Stimulated activated CD8-positive, alpha-beta memory T cell treated with anti-CD3 and anti-CD28 coated beads, Interleukin-15, amount 100 ng/mL, for 4 hours (primary cell): ENCODE data around the gene LRRC75B.
"Not testable (repeated sequence)": the region's sequence is repeated elsewhere in the genome, so short reads cannot be mapped to it uniquely, and the experiment has no call there.

ENCODE experiments used
- DNase-seq, 2 donors: peaks; one replicate each; pipeline ENCODE4 v3.0.0-alpha.2; 2020; ENCODE audit warnings: low read depth in 2 of 2

The LRRC75B gene

DNA sequence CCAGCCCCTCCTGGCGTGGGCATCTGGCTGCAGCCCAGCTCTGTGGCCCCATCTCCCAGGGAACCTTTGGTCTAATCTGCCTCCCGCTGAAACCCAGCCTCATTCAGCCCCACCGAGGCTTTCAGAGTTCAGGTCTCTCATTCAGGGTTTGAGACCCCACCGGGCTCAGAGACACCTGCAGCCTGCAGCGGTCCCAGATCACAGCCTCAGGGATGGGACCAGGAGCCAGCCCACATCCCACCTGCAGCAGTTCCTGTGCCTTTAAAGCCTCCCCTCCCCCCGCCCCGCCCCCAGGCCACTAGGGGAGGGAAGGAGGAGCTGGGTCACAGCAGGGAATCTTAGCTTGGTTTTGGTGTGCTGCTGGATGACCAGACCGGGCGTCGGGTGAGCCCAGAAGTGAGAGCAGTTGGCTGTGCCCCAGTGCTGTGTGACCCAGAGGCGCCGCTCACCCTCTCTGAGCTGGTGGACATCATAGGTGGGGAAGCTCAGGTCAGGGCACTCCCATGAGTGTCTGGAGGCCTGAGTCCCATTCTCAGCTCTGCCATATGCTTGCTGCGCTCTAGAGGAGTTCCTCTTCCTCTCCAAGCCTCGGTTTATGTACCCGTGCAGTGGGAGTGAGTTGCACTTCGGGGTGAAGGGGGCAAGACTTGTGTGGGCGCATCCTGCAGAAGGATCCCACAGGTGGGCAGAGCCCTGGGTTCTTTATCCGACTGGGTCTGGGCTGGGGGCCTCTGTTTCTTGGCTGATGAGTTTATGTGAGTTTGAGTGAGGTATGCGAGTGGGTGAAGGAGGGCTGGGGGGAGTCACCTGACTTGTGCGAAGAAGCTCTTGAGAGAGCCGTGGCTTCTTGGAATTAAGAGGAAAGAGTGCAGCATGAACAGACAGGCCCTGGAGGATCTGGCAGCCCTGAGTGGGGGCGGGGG, 10.2 kb upstream of the LRRC75B start, which contains the start of gene GGT1:
Gene GGT1, plus strand, starts transcription at position 347 of the 923 bp plus-strand sequence. CDS start 7,889 bp downstream, outside the sequence.
- not testable (repeated sequence) for DNase-seq

GRCh38 chr22:24602105-24602749, 9.4 kb upstream of the LRRC75B start:
- not testable (repeated sequence) for DNase-seq

GRCh38 chr22:24601217-24602104, 8.6 kb upstream of the LRRC75B start:
- DNase-seq = no peak

DNA sequence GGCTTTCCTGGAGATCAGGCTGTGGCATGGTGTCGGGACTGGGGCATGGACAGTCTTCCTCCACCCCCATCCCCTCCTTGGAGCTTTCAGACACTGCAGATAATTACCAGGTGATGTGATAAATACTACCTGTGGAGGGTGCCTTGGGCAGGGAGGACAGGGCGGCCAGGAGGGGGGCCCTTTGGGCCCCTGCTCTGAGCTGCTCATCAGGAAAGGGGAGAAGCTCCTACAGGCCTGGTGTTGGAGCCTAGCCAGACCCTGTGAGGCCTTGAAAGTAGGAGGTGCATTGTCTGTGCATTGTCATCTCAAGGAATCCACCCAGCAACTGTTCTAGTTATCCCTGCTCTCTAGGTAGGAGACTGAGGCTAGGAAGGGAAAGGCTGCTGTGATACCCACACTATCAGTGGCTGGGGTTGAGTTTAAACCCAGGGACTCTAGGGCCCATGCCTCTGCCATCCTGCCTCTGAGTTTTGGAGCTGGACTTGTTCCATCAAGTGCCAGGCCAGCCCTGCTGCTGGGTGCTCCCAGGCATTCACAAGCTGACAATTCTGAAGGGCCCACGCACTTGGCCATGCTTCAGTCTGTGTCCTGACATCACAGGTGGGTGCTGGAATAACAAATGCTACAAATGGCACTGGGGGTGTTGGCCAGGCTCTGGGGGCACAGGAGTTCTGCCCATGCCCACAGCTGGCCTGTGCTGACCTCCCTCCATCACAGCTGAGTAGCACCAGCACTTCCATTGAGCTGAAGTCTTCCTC, 7.3 kb upstream of the LRRC75B start:
- DNase-seq = not testable (repeated sequence)

DNA sequence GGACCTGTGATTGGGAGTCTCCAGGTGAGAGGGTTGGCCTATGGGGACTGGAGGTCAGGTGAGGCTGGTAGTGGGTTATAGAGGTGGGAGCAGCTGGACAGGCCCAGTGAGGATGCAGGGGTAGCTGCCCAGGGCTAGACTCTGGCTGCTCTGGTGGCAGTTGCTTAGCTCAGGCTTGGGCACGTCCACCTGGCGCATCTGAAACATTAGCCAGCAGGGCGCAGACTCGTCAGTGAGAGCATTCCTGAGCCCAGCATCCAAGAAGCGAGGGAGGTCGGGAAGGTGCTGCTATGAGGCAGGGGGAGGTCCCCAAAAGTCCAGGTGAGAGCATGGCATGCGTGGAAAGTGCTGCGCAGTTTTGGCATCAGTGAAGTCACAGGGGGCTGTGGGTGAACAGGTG, 6.6 kb upstream of the LRRC75B start:
- no peak for DNase-seq

DNA sequence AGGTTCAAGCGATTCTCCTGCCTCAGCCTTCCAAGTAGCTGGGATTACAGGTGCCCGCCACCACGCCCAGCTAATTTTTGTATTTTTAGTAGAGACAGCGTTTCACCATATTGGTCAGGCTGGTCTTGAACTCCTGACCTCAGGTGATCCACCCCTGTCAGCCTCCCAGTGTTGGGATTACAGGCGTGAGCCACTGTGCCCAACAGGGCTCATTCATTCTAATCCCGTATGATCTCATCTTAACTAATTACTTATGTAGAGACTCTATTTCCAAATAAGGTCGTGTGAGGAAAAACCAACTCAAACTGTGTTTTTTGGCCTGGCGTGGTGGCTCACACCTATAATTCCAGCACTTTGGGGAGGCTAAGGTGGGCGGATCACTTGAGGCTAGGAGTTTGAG, 4.2 kb upstream of the LRRC75B start:
- not testable (repeated sequence) for DNase-seq

- DNase-seq = no peak
These were observed 3.0 kb upstream of the LRRC75B start for GRCh38 chr22:24595863-24596262.

DNA sequence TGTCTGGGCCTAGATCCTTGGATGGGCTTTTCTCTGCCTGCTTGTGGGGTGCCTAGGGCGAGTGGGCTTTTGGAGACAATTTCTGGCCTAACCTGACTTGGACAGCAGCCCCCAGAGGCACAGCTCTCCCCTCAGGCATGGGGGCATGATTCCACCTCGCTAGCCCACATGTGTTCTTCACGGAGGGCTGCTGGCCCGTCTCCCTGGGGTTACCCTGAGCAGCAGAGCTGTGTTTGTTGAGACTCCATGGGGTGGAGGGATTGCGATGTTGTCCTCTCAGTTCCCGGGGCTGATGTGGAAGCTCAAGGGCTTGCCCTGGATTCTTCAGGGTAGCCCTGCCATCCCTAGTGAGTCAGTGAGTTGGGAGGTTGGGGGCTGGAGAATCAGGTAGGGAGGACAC, 2.4 kb upstream of the LRRC75B start:
- DNase-seq = no peak

- no peak for DNase-seq
These were observed 1.8 kb upstream of the LRRC75B start for GRCh38 chr22:24594569-24595120.

DNA sequence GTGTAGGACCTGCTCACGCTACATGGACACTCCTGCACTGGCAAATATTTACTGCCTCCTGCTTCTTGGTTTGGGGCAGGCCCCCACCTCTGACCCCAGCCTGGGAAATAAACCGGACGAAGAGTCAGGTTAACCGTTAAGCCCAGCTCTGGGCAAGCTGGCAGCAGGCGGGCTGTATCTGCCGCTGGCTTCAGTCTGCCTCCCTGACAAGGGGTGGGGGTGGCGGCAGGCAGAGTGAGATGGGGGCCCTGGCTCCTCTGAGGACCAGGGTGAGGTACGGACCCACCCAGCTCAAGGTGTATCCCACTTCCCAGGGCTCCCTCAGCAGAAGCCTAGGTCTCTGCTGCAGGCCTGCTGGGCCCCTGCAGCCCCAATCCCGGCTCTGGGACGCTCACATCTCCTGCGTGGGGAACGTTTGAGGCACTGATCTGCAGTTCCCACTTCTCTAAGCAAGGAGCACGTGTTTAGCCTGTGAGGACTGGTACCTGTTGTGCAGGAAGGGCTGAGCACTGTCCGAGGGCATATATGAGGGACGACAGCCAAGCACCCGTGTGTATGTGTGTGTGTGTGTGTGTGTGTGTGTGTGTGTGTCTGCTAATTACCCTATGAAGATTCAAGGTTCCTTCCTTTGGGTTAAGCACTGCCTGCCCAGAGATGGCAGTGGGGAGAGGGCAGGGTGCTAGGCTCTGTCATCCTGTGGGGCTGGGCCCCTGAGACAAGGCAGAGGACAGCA, 1.1 kb upstream of the LRRC75B start:
- no peak for DNase-seq

DNA sequence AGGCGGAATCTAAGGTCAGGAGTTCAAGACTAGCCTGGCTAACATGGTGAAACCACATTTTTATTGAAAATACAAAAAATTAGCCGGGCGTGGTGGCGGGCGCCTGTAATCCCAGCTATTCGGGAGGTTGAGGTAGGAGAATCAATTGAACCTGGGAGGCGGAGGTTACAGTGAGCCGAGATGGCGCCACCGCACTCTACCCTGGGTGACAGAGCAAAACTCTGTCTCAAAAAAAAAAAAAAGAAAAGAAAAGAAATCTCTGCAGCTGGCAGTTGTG, 624 bp upstream of the LRRC75B start:
- DNase-seq = not testable (repeated sequence)

DNA sequence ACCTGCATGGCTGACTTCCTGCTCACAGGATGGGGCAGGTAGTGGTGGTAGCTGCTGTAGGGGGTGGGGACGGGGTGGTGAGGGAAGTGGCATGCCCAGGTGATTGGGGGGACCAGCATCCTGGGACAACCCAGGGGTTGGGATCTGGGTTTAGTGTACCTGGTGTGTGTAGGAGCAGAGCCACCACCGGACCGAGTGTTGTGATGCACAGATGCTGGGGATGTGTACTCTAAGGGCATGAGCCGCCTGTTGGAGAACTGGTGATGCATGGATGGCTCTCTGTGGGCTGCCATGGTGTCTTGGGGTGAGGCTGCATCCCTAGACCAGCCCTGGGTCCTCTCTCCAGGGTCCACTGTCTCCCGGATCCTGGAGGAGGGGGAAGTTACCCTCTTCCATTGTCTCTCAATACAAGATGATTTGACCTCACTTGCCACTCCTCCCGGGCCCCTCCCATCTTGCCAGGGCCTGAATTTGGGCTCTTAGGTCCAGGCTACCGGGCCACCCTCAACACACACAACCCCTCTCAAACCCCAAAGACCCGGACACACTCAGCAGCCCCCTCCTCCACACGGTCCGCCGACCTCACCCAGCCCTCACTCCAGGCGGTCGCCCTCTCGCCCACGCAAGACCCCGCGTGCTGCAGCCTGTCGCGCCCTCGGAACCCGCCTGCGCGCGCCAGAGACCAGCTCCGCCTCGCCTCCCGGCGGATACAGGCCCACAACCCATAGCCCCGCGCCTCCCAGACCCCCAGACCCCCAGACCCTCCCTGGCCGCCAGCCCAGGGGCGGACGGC, 619 bp downstream of the LRRC75B start:
- no peak for DNase-seq

- DNase-seq = no peak
These were observed 1.5 kb downstream of the LRRC75B start for GRCh38 chr22:24591286-24591830.

DNA sequence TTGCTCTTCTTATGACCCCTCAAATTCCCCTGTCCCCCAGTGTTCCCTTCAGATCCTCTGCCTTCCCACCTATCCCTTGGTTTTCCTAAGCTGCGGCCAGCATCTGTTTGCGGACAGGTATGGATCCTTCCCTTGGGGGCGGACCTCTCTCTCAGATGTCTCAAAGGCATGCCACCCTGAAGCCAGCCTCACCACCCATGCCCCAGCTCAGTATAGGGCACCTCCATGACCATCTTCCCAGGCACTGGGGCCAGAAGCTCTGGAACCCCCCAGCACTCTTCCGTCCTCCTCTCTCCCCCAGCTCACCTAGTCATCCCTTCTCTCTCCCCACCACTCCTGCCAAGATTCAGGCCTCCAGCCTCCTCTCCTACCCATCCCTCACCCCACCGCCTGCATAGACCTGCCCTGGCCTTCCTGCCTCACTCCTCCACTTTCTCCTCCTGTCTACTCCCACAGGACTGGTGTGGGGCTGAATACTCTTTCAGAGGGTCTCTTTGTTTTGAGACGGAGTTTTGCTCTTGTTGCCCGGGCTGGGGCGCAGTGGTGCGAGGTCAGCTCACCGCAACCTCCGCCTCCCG, 2.2 kb downstream of the LRRC75B start:
- DNase-seq = no peak

DNA sequence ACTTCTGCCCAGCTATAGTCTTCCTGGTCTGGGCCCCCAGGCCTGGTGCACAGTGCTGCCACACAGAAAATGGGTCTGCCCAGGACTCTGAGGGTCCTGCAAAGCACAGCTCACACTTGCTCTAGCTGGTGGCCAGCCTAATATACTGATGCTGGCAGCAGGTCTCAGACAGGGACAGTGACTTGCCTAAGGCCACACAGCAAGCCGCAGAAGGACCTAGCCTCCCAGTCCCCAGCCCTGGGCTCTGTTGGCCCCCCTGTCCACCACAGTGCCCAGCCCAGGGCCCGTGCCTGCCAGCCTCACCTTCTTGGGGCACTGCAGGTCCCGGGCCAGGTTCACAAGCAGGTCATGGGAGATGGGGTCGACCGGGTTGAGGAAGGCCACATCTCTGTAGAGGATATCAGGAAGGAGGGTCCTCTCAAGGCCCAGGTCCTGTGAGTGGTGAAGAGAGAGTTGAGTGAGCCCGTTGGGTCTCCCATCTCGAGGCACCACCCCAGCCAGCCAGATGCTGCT, 3.3 kb downstream of the LRRC75B start:
- no peak for DNase-seq

GRCh38 chr22:24588757-24589481, 4.0 kb downstream of the LRRC75B start:
- no peak for DNase-seq

- DNase-seq = no peak
These were observed 4.5 kb downstream of the LRRC75B start for GRCh38 chr22:24588381-24588756.

DNA sequence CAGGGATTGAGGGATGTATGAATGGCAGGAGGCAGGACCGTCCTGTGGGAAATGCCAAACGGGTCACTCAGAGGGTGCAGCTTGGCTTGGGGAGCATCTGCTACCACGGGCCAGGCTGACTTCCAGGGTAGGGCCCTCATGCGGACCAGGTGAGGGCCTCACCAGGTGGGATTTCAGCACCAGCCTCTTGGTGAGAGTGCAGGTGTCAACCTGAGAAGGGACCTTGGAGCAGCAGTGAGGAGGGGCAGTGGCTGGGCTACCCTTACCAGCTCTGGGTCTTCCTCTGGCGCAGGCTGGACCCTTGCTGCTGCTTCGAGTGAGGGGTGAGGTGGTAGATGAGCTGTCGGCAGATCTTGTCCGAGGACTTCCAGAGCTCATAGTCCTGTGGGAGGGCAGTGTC, 4.9 kb downstream of the LRRC75B start:
- no peak for DNase-seq
